Measurements from ENCODE around the gene CGRRF1. TPM values are rescaled to one million over a fixed set of nuclear protein-coding genes. Genes with fewer than 3 reads are reported as not detected.

CGRRF1 gene
- total and polyA plus RNA-seq, 9 of the 15 experiments (the other 6 are each of a cell fraction or from before 2014, with no cell fraction given) = 2.8 to 15.8 (median 4.6) TPM

DNA sequence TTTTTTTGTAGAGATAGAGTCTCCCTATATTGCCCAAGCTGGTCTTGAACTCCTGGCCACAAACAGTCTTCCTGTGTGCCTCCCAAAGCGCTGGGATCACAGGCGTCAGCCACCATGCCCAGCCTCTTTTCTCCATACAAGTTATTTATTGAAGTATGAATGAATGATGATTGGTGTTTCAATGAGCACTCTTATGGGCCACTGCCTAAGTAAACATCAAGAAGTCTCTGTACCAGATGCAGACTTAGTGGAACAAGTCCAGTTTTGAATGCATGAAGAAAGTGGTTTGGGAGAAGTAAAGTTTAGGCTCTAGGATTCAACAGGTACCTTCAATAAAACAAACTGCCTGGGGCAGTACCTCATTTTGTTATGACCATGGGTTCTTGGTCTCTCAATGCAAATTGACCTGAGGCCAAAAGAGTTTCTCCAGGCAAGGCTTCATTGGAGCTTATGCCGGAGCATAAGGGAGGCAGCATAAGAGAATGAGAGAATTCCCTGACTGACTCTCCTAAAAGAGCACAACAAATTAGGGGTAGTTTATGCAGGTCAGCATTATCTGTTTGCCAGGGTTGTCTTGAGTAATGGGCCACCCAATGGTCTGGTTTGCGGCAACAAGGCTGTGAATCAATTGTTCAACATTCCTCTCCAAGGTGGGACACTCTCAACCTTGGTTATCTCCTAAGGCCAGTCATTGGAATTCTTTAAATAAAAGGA lies 19.8 kb upstream of the CGRRF1 start (continued):
- TF ChIP-seq, protein P1, sequence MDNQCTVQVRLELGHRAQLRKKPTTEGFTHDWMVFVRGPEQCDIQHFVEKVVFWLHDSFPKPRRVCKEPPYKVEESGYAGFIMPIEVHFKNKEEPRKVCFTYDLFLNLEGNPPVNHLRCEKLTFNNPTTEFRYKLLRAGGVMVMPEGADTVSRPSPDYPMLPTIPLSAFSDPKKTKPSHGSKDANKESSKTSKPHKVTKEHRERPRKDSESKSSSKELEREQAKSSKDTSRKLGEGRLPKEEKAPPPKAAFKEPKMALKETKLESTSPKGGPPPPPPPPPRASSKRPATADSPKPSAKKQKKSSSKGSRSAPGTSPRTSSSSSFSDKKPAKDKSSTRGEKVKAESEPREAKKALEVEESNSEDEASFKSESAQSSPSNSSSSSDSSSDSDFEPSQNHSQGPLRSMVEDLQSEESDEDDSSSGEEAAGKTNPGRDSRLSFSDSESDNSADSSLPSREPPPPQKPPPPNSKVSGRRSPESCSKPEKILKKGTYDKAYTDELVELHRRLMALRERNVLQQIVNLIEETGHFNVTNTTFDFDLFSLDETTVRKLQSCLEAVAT (IDR thresholded peaks at IDR 0.05) = no peak
- TF ChIP-seq, protein P2, sequence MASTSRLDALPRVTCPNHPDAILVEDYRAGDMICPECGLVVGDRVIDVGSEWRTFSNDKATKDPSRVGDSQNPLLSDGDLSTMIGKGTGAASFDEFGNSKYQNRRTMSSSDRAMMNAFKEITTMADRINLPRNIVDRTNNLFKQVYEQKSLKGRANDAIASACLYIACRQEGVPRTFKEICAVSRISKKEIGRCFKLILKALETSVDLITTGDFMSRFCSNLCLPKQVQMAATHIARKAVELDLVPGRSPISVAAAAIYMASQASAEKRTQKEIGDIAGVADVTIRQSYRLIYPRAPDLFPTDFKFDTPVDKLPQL (IDR thresholded peaks at IDR 0.05; ENCODE audit: extremely low read depth, insufficient read length) = no peak
- TF ChIP-seq ARID2 (IDR thresholded peaks at IDR 0.05) = no peak
- TF ChIP-seq SRSF7 (optimal IDR thresholded peaks at IDR 0.05; ENCODE audit: low read depth, low read length) = no peak
- no peak for TF ChIP-seq KLF1 (tag; IDR thresholded peaks at IDR 0.05)
- no peak for TF ChIP-seq NR1H2 (CRISPR knock-in tag; IDR thresholded peaks at IDR 0.05)
- no peak for TF ChIP-seq ERF (CRISPR knock-in tag; IDR thresholded peaks at IDR 0.05)

All from K562 (cell line).